EL (cell line): ENCODE data around the gene NSA2.
A peak's percentile ranks its signal among the peaks of the same experiment; 100 is the strongest.
"Not testable (repeated sequence)": the region's sequence is repeated elsewhere in the genome, so short reads cannot be mapped to it uniquely, and the experiment has no call there.

Experiments used
- DNase-seq: peaks from one replicate; pipeline ENCODE4 v3.0.0-alpha.2; 2016

Gene NSA2

DNA sequence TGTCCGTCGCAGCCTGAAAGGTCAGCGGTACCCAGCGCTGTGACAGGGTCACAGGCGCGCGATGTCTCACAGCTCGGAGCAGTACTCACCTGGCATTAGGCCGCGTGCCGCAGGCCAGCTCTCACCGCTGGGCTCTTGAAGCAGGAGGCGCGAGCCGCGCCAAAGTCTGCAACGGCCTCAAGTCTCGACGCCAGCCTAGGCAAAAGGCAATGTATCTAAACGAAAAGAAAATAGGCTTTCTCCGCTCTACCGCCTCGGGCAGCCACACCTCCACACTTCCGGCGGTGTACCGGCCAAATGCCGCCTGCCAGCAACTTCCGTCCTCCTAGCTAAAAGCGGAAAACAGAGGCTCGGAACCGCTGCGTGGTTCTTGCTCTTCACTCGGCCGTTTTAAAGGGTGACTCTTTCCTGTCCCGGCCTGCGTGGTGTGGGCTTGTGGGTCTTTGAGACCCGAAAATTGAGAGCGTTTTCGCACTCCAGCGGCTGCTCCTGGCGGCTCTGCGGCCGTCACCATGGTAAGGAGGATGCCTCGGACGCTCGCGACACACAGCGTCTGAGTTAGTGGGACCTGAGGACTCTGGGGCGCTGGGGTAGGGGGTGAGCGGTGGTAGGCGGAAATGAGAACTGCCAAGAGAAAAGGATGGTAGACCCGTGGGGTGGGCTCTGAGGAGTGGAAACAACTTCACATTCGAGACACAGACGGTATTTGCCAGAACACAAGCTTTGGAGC, at the start of gene NSA2, which contains the start of gene GFM2:
TSS of gene NSA2 (plus strand) at position 401 of the 730 bp plus-strand sequence. CDS start at position 513, 112 bp downstream.
TSS of gene GFM2 (minus strand) at position 269 of the 730 bp plus-strand sequence. CDS start 3,375 bp downstream, outside the sequence.
- DNase-seq = peak; percentile 94

DNA sequence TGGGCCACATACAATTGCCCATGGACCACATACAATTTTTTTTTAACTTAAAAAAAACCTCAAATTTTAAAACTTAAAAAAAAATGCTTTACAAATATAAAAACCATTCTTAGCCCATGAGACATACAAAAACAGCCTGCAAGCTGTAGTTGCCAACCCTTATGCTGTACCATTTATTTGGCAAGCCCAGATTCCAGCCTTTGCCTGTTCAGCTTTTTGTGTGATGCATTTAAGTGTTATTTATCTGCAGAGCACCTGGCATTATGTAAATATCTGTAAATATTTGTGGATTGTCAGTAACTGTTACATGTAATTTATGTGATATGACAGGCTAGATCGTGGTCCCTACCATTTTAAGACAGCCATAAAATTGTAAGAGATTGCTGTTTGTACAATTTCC, 49.5 kb upstream of the NSA2 start:
- no peak for DNase-seq

DNA sequence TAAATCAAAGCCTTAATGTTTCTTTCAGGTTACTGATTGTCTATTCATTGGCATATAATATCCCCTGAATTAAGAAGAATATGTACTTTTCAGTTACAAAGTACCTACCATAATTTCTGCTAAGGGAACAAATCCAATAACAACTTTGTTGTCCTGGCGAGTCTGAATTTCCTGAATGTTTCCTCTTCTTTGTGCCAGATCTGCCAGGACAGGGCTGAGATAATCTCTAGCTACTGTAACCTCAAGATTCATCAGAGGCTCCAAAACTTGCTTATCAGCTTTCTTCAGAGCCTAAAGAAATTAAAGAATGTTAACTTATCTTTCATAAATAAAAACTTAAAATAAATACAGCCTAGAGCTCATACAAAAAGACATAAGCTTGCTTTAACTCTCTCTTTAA, 44.8 kb upstream of the NSA2 start:
- no peak for DNase-seq

DNA sequence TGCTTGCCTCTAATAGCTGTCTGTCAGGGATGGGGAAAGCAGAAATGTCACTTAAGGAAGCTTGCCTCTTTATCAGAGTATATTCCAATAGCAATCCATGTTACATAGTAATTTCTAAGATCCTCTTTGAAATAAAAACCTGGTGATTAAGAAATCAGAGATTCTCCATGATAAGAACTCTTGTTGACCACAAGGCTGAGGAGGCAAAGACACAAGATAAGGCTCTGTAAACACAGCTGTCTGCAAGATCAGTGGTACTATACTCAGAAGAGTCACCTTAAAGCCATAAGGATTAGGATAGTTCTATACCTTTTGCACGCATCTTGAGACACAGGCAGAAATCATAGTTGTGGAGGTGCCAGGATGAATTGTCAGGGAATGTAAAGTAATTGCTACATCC, 41.7 kb upstream of the NSA2 start:
- DNase-seq = no peak

DNA sequence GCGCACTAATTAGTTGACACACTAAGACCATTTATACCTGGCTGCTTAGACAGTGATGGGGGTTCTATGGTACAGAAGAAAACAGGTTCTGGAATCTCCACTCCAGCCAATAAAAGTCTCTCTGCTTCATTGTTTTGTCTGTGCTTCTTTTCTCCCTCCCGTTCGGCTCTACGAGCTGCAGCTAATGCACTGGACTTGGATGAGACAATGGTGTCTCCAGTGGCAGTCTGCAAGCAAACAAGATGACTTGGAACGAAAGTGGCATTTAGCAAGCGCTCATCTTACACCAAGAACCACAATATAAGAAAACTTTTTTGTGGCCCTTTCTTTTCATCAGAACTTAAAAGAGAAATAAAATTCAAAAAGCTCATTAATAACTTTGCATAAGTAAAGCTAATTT, 30.3 kb upstream of the NSA2 start:
- DNase-seq = no peak

DNA sequence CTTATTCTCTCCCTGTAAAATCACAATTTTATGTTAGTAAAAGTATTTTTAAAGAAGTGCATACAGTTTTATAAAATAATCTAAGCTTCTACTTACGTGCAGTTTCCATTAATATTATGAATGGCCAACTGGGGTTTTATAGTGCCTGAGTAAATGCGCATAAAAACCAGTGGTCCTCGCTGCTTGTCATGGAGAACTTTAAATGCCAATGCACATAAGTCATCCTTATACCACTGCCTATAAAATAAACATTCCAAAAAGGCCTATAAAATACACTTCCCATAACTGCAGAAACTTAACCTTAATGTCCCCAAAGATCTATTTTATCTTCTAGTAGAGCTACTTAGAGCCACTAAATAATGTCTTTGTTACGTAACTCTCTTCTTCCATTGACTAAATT, 28.6 kb upstream of the NSA2 start:
- peak; percentile 20 for DNase-seq

DNA sequence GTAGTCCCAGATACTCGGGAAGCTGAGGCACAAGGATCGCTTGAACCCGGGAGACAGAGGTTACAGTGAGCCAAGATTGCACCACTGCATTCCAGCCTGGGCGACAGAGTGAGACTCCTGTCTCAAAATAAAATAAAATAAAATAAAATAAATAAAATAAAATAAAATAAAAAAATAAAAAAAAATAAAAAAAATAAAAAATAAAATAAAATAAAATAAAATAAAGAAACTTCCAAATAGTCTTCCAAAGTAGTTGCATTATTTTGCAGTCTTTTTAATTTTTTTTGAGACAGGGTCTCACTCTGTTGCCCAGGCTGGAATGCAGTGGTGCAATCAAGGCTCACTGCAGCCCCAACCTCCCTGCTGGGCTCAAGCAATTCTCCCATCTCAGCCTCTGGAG, 18.3 kb upstream of the NSA2 start:
- DNase-seq = not testable (repeated sequence)

DNA sequence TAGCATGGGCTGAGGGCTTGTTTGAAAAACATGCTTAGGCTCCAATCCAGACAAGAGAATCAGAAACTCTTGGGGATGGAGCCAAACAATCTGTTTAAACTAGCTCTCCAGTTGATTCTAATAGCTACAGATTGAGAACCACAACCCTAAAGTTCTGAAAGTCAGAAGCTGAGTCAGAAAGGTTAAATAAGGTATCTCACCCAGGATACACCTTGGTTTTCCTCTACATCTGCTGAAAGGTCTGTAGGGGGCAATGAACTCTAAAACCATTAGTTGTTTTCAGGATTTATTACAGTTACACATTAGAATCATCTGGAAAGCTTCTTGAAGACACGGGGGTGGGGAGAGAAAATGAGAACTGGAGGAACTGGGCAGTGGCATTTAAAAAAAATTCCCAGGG, 5.8 kb upstream of the NSA2 start:
- no peak for DNase-seq

DNA sequence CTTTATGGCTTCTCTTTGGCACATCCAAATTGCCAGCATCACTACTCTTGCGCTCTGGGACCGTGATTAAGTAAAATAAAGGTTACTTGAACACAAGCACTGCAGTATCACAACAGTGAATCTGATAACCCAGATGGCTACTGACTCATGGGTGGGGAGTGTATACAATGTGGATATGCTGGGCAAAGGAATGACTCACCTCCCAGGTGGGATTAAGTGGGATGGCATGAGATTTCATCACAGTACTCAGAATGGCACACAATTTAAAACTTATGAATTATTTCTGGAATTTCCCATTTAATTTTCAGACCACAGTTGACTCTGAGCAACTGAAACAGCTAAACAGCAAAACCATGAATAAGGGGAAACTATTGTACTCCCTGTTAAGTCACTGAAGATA, 4.5 kb upstream of the NSA2 start:
- DNase-seq = peak; percentile 91

DNA sequence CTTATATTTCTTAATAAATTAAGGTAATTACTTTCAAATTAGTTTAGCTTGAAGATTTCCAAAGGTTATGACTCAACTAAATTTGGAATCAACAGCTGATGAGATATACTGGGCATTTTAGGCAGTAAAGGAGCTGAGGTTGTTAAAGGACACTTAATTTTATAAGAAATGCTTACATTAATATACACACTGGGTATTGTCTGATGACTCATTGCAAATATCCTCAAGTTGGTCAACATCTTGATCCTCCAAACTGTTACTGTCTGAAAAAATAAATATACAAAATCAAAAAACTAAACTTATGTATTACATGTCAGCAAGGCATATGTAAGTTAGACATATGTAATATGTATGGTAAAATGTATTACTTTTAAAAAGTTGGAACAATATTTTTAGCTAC, 3.5 kb upstream of the NSA2 start:
- no peak for DNase-seq

DNA sequence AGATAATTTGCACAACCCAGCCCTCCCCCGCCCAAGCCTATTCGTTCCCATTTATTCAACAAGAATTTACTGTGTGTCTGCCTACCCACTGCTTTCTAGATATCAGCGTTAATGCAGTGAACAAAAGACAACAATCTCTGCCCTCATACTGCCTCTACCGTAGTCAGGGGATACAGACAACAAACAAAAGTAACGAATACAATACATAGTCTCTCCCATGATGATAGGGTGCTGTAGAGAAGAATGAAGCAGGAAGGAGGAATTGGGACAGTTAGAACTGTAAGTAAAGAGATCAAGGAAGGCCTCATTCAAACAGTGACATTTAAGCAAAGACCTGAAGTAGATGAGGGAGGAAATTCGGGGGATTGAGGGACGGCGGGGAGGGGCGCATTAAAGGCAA, 1.8 kb upstream of the NSA2 start:
- DNase-seq = no peak

DNA sequence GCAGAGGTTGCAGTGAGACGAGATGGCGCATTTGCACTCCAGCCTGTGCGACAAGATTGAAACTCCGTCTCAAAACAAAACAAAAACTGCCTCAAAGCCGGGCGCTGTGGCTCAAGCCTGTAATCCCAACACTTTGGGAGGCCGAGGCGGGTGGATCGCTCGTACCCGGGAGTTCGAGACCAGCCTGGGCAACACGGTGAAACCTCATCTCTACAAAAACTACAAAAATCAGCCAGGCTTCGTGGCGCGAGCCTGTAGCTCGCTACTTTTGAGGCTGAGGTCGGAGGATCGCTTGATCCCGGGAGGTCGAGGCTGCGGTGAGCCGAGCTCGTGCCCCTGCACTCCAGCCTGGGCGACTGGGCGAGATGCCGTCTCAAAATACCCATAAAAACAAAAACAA, 1.1 kb upstream of the NSA2 start:
- no peak for DNase-seq

DNA sequence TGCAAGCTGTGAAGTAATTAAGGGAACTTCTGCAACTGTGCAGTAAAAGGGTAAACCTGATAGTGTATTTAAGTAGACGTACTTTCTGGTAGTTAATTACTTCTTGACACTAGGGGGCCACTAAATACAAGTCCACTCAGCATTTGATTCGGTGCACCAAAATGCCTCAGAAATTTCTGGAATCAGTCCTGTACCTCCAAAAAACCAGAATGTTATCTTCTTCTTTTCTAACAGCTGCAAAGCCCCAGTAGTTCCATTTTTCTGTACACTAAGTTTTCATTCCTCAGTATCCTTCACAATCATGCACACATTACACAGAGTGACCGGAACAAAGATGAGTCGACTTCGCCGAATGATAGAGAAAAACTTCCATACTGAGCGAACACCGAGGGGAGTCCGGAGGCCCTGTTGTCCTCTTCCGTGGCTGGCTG, 616 bp upstream of the NSA2 start:
- peak; percentile 36 for DNase-seq

DNA sequence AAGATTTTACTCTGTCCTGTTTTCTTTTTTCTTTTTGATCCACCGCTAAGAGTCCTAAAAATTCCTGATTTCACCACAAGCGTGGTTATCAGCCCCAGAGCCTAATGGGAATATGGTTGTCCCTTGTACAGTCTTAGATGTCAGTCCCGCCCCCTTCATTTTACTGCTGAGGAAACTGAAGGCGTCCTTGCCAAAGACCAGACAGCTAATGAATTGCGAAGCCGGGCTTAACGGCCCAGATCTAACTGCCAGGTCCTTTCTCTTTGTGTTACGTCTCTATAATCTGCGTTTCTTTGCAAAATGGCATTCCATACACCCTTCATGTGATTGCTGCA, 497 bp downstream of the NSA2 start:
- peak; percentile 57 for DNase-seq

DNA sequence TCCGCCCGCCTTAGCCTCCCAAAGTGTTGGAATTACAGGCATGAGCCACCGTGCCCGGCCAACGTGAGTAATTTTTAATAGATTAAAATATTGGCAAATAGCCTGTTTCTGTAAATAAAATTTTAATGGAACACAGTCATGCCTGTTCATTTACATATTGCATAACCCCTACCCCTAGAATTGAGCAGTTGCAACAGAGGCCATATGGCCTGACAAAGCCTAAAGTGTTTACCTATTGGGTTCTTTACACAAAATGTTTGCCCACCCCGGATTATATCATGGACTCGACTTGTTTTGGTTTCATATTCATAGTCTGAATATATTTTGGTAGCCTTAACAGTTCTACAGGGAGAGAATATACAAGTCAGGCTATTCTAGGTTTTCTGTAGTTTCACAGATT, 5.3 kb downstream of the NSA2 start:
- no peak for DNase-seq

DNA sequence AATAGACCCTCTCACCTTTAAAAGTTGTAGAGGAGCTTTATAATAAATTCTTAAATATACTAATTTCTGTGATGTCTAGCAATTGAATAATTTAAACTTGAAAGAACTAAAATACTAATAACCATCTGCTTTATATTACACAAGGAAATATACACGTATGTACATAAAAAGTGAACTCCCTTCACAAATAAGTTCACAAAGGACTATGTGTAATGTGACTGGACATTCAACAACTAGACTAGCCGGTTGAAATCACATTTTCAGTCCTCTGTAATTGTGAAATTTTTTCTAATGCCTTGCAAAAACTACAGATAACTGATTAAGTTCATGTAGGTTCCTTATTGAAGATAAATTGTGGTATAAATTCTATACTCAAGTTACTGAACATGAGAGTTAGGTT, 11.6 kb downstream of the NSA2 start:
- DNase-seq = no peak

DNA sequence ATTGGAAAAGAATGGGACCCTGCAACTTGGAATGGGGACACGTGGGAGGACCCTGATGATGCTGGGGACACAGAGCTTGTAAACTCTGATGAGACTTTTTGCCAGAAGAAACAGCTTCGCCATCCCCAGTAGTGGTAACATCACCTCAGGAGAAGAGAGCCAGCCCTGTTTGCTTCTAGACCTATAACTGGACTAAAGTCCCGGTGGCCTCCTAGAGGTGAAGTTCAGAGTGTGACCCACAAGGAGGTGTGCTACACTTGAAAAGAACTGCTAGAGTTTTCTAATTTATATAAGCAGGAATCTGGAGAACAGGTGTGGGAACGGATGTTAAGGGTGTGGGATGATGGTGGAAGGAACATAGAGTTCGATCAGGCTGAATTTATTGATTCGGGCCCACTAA, 19.8 kb downstream of the NSA2 start:
- no peak for DNase-seq

DNA sequence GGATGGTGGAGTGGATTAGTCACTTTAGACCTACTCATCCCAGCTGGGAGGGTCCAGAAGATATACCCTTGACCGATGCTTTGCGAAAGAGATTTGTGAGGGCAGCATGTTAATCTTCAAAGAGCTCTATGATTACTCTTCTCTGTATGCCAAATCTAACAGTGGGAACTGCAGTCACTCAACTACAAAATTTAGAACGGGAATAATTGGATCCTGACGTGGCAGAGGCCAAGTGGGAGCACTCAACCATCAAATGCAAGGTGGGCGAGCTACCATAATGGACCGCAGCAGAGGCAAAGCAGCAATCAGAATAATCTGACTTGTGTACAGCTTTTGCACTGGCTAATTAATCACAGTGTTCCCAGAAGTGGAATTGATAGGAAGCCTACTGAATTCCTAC, 20.4 kb downstream of the NSA2 start:
- no peak for DNase-seq

DNA sequence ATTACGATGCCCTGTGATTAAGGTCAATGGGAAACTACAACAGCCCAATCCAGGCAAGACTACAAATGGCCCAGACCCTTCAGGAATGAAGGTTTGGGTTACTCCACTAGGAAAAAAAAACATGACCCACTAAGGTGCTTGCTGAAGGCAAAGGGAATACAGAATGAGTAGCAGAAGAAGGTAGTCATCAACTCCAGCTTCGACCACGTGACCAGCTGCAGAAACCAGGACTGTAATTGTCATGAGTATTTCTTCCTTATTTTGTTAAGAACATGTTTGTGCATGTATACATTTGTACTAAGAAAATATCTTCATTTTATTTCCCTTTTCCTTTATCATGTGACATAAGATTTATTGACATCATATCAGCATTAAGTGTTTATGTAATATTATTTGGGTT, 24.6 kb downstream of the NSA2 start:
- not testable (repeated sequence) for DNase-seq

DNA sequence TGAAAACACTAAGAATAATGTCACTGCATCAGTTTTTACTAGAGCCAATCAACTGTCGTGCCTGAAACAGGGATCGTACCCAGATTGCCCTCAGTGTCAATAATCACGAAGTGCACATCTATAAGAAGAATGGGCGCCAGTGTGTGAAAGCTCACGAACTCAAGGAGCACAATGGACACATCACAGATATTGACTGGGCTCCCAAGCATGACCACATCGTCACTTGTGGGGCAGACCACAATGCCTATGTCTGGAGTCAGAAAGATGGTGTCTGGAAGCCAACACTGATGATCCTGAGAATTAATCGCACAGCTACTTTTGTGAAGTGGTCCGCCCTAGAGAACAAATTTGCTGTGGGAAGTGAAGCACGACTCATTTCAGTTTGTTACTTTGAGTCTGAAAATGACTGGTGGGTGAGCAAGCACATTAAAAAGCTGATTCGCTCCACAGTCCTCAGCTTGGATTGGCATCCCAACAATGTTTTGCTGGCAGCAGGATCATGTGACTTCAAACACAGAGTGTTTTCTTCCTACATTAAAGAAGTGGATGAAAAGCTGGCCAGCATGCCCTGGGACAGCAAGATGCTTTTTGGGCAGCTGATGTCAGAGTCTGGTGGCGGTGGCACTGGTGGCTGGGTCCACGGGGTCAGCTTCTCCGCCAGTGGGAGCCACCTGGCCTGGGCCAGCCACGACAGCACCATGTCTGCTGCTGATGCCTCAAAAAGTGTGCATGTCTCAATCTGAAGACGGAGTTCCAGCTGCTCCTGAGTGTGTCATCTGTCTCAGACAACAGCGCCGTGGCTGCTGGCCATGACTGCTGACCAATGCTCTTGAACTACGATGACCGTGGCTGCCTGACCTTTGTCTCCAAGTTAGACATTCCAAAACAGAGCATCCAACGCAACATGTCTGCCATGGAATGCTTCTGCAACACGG, 32.2 kb downstream of the NSA2 start:
- DNase-seq = peak; percentile 33

DNA sequence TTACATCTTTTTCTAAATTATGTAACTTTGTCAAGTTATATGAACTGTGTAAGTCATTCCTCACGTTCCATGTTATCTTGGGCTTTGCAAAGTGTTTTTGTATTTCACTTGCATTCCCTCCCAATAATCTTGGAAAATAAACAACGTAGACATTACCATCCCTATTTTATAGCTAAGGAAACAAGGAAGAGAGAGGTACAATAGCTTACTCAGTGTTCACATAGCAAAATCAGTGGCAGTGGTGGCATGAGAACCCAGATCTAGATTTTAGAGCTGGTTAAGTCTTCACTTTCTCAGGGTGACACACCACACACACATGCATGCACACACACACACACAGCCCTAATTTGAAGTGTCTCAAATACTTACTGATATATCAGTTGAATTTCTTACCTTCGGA, 34.1 kb downstream of the NSA2 start:
- no peak for DNase-seq

DNA sequence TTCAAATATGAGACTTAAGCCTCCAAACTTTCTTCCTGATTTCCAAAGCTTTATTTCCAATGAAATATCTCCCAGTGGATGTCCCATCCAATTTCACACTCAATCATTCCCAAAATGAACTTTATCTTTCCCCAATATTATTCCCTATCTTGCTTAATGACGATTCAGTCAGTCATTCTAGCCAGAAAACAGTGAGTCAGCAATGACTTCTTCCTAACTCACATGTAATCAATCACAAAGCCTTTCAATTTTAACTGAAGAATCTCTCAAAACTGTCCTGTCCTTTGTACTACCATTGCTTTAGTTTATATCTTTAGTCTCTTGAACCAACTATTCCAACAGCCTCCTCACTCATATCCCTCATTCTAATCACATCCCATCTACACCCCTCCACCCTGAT, 34.9 kb downstream of the NSA2 start:
- peak; percentile 14 for DNase-seq

DNA sequence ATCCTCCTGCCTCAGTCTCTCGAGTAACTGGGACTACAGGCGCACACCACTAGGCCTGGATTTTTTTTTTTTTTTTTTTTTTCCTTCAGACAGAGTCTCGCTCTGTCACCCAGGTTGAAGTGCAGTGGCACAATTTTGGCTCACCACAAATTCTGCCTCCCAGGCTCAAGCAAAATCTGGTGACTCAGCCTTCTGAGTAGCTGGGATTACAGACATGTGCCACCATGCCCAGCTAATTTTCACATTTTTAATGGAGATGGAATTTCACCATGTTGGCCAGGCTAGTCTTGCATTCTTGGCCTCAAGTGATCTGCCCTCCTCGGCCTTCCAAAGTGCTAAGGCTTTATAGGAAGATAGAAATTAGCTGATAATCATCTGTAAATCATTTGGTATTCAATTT, 43.9 kb downstream of the NSA2 start:
- peak; percentile 50 for DNase-seq

DNA sequence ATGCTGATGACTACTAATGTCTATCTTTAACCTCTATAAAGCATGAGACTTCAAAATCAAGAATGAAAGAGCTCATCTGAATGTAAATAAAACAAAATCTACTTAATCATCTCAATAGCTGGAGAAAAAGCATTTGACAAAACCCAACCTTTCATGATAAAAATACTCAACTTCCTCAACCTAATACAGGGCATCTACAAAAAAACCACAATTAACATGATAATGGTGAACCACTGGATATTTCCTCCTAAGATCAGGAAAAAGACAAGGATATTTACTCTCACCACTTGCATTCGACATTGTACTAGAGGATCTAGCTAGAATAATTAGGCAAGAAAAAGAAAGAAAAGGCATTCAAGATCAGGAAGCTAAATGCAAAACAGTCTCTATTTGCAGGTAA, 49.8 kb downstream of the NSA2 start:
- no peak for DNase-seq
